HepG2 (cell line): ENCODE data around the gene E2F3. TPM values are rescaled to one million over a fixed set of nuclear protein-coding genes. Genes with fewer than 3 reads are reported as not detected.

Experiments
- ATAC-seq: fragments of 200-7000 bp; cut with Tn5 transposase; 3 replicates; pipeline ENCODE4 v1.9.1; 2020; ENCODE audit warnings: mild to moderate bottlenecking, moderate library complexity
- BruUV-seq: library from RNA; stranded (reverse); fragments of 400-500 nt; replicated peaks from 2 replicates; lab custom pipeline; 2021; lab: Mats Ljungman, UMichigan
- CTCF ChIA-PET: fragments of 300-600 bp; formaldehyde crosslinking; extraction: SDS; loops from one replicate; lab custom pipeline; 2021; ENCODE audit warnings: low total read pairs, inconsistent platforms, low intra/inter-chr PET ratio; lab: Yijun Ruan, JAX
- POLR2A ChIA-PET: fragments of 350-600 bp; sonication (Branson Sonifier 250); formaldehyde crosslinking; loops from one replicate; lab custom pipeline; 2020; ENCODE audit warnings: antibody characterized with exemption, inconsistent platforms; lab: Yijun Ruan, JAX
- DNase-seq: peaks from one replicate; pipeline ENCODE4 v3.0.0-alpha.2; 2015; ENCODE audit warnings: low spot score
- FAIRE-seq: peaks from 3 replicates; lab custom pipeline; 2011; peaks lifted over from hg19 to GRCh38; lab: Jason Lieb, UNC
- H2AFZ ChIP-seq: one replicate; pipeline ENCODE4 v1.6.1; 2011; ENCODE audit warnings: low read length, inconsistent platforms
- H3K27ac ChIP-seq: fragments of 300-600 bp; 3 replicates; pipeline ENCODE4 v1.8.0; 2011; ENCODE audit warnings: mixed run types, mild to moderate bottlenecking, mixed read lengths, low read length, inconsistent platforms; ENCODE audit not compliant: insufficient read depth; ENCODE audit errors: extremely low read length
- H3K27me3 ChIP-seq, 2 experiments: fragments of 200-600 bp in 1 of 2; 2 replicates in 1 of 2; 3 replicates in 1 of 2; pipeline versions ENCODE4 v1.6.0 to v1.8.0; 2011; ENCODE audit warnings: low read length in 2 of 2, mild to moderate bottlenecking in 2 of 2, moderate library complexity in 2 of 2, inconsistent platforms in 1 of 2; ENCODE audit not compliant: insufficient read depth in 2 of 2, control insufficient read depth in 1 of 2
- H3K36me3 ChIP-seq, 2 experiments: fragments of 200-600 bp in 1 of 2; replicated peaks in 1 of 2; 2 replicates in 1 of 2; 3 replicates in 1 of 2; pipeline versions ENCODE4 v1.5.1 to v1.8.0; 2011; ENCODE audit warnings: low read length in 2 of 2, inconsistent platforms in 1 of 2; ENCODE audit not compliant: insufficient read depth in 2 of 2, control insufficient read depth in 1 of 2
- H3K4me1 ChIP-seq: 2 replicates; pipeline ENCODE4 v1.5.1; 2012; ENCODE audit warnings: low read length, inconsistent platforms; ENCODE audit not compliant: insufficient read depth
- H3K4me2 ChIP-seq: 2 replicates; pipeline ENCODE4 v1.6.0; 2011; ENCODE audit warnings: low read depth, low read length, inconsistent platforms
- H3K4me3 ChIP-seq, 3 experiments: fragments of 200-600 bp in 1 of 3; sonication (generic), shearing (Covaris generic) in 1 of 3; replicated peaks in 1 of 3; 2 replicates each; pipeline ENCODE4 v1.5.1; 2011 to 2016; ENCODE audit warnings: low read length in 3 of 3, inconsistent platforms in 2 of 3, low read depth in 2 of 3, mild to moderate bottlenecking in 2 of 3, control low read depth in 1 of 3, mixed read lengths in 1 of 3; ENCODE audit not compliant: insufficient read depth in 1 of 3
- H3K79me2 ChIP-seq: one replicate; pipeline ENCODE4 v1.6.1; 2011; ENCODE audit warnings: low read length, inconsistent platforms; ENCODE audit not compliant: insufficient read depth
- H3K9ac ChIP-seq: 2 replicates; pipeline ENCODE4 v1.6.0; 2011; ENCODE audit warnings: mild to moderate bottlenecking, low read depth, low read length, inconsistent platforms; ENCODE audit not compliant: insufficient read depth
- H3K9me3 ChIP-seq: 2 replicates; pipeline ENCODE4 v1.5.1; 2012; ENCODE audit warnings: mild to moderate bottlenecking, low read length
- H4K20me1 ChIP-seq: 2 replicates; pipeline ENCODE4 v1.6.0; 2011; ENCODE audit warnings: inconsistent platforms, mild to moderate bottlenecking, low read length, moderate library complexity; ENCODE audit not compliant: insufficient read depth
- AHR ChIP-seq: IDR thresholded peaks from 2 replicates; pipeline ENCODE4 v1.6.1; 2018; ENCODE audit warnings: missing genetic modification reagents, missing compliant biosample characterization
- GZF1 ChIP-seq: sonication (generic); formaldehyde crosslinking; IDR thresholded peaks from 2 replicates; pipeline ENCODE4 v1.5.1; 2020; ENCODE audit warnings: mild to moderate bottlenecking, missing genetic modification reagents
- HNRNPK ChIP-seq: fragments of 200-400 bp; formaldehyde crosslinking; IDR thresholded peaks from 2 replicates; pipeline ENCODE4 v1.6.1; 2018; ENCODE audit warnings: low read length, low read depth, moderate library complexity, mild to moderate bottlenecking; ENCODE audit not compliant: poor library complexity, severe bottlenecking
- JUNB ChIP-seq: sonication (generic); formaldehyde crosslinking; IDR thresholded peaks from 2 replicates; pipeline ENCODE4 v1.8.0; 2022; ENCODE audit warnings: missing genetic modification reagents, mild to moderate bottlenecking, borderline replicate concordance
- TBL1XR1 ChIP-seq: fragments of 150-350 bp; IDR thresholded peaks from 2 replicates; pipeline ENCODE4 v1.6.1; 2014; ENCODE audit warnings: borderline replicate concordance, low read length; ENCODE audit not compliant: partially characterized antibody
- ZNF17 ChIP-seq: sonication (generic); formaldehyde crosslinking; IDR thresholded peaks from 2 replicates; pipeline ENCODE4 v1.5.0; 2020; ENCODE audit warnings: mild to moderate bottlenecking, missing genetic modification reagents
- ZNF576 ChIP-seq: sonication (generic); formaldehyde crosslinking; IDR thresholded peaks from 2 replicates; pipeline ENCODE4 v1.4.0; 2020; ENCODE audit warnings: mild to moderate bottlenecking, missing genetic modification reagents
- WGBS: methylation state at CpG from one replicate; pipeline ENCODE4 v1.1.6; 2017; ENCODE audit warnings: low lambda C conversion rate; 5-methylcytosine and 5-hydroxymethylcytosine counted together
- in situ Hi-C: cut with HindIII; loops from 2 replicates; pipeline ENCODE4 v1.10.0; 2017; ENCODE audit warnings: low pct_unique_long_range_greater_than_20kb; ENCODE audit not compliant: extremely low pct_ligation_motif_present
- intact Hi-C: fragments of 100-400 bp; cut with micrococcal nuclease; formaldehyde crosslinking; loops from one replicate; pipeline ENCODE4 v1.10.0; 2022; ENCODE audit not compliant: unreplicated experiment
- polyA plus RNA-seq, 8 experiments: library from polyadenylated mRNA; depleted of rRNA in 3 of 8; stranded (reverse) in 7 of 8; unstranded in 1 of 8; fragments of >200 nt; fragmentation: Illumina TruSeq in 4 of 8; extraction: Trizol in 4 of 8; gene quantifications; 2 replicates each; pipeline versions ENCODE4 v1.2.1 to v1.2.3, GENCODE V29; 2011 to 2016; ENCODE audit warnings: low read depth in 4 of 8, missing spikeins in 1 of 8, mixed read lengths in 1 of 8; ENCODE audit not compliant: insufficient read depth in 1 of 8
- total RNA-seq, 5 experiments: library from RNA; depleted of rRNA; stranded (reverse); fragments of >200 nt; fragmentation: Illumina TruSeq; extraction: Trizol; gene quantifications; 2 replicates each; pipeline ENCODE4 v1.2.3, GENCODE V29; 2016; ENCODE audit warnings: low read depth in 1 of 5

Gene E2F3
- total and polyA plus RNA-seq, 2 of the 13 experiments (the other 11 are each of a cell fraction or from before 2014, with no cell fraction given), result 8.5 to 12.7 TPM

- Histone ChIP-seq H4K20me1 (no peaks in the 10 kb centered on the region), H3K79me2 (no peaks in the 10 kb centered on the region), H3K4me2 (no peak overlapping the region), H3K9me3 (no peaks in the 10 kb centered on the region), H3K4me1 (no peaks in the 10 kb centered on the region), H3K27me3 (peaks cover 0 to 11% of the 10 kb centered on the region in 2 experiments; a peak in 4 of 5 replicates), H3K27ac (no peak overlapping the region), H3K4me3 (no peak overlapping the region), H3K36me3 (no peaks in the 10 kb centered on the region), H3K9ac (no peak overlapping the region), H2AFZ (no peak overlapping the region)
- 0% methylated on average over 1 of the region's 1 CpG for WGBS
- BruUV-seq, result no TSS peak
- in situ Hi-C loops, result no loop called here
- ATAC-seq, result no peak
- DNase-seq, result no peak
- POLR2A ChIA-PET, result no interaction called here
- intact Hi-C loops, result no loop called here
- no peak for TF ChIP-seq ZNF17 (CRISPR knock-in tag)
- no peak for TF ChIP-seq GZF1 (CRISPR knock-in tag)
- TF ChIP-seq AHR (CRISPR knock-in tag), result no peak
- TF ChIP-seq TBL1XR1, result no peak
- CTCF ChIA-PET, result no interaction called here
- no peak for FAIRE-seq
Observed at GRCh38 chr6:20362623-20363022, 39.1 kb upstream of the E2F3 start.

GRCh38 chr6:20364327-20364726 is 37.4 kb upstream of the E2F3 start:
- ATAC-seq (no peak), FAIRE-seq (no peak)
- H3K79me2 ChIP-seq, result no peaks in the 10 kb centered on the region
- H3K9ac ChIP-seq, result no peak overlapping the region
- BruUV-seq, result no TSS peak
- no peaks in the 10 kb centered on the region for H3K4me1 ChIP-seq
- H3K27me3 ChIP-seq, result peaks cover 0 to 11% of the 10 kb centered on the region in 2 experiments; a peak in 4 of 5 replicates
- H3K4me2 ChIP-seq, result no peak overlapping the region
- no peaks in the 10 kb centered on the region for H4K20me1 ChIP-seq
- no peak overlapping the region for H3K4me3 ChIP-seq
- no peak overlapping the region for H3K27ac ChIP-seq
- TF ChIP-seq JUNB (CRISPR knock-in tag), result no peak
- TF ChIP-seq ZNF576 (CRISPR knock-in tag), result no peak
- TF ChIP-seq HNRNPK, result no peak
- TF ChIP-seq, all 625 proteins: peak for 0
- POLR2A ChIA-PET, result no interaction called here
- H3K36me3 ChIP-seq, result no peaks in the 10 kb centered on the region
- 41% methylated on average over 2 of the region's 2 CpGs for WGBS
- no peak for DNase-seq
- H3K9me3 ChIP-seq, result no peaks in the 10 kb centered on the region
- intact Hi-C loops (no loop called here), in situ Hi-C loops (no loop called here)
- CTCF ChIA-PET, result no interaction called here
- H2AFZ ChIP-seq, result no peak overlapping the region
